Measurements from ENCODE around the gene ZNF664. TPM values are rescaled to one million over a fixed set of nuclear protein-coding genes. Genes with fewer than 3 reads are reported as not detected.

The ZNF664 gene
- total and polyA plus RNA-seq, 2 of the 8 experiments (the other 6 are each of a cell fraction or from before 2014, with no cell fraction given): 22.8 to 51.4 TPM

DNA sequence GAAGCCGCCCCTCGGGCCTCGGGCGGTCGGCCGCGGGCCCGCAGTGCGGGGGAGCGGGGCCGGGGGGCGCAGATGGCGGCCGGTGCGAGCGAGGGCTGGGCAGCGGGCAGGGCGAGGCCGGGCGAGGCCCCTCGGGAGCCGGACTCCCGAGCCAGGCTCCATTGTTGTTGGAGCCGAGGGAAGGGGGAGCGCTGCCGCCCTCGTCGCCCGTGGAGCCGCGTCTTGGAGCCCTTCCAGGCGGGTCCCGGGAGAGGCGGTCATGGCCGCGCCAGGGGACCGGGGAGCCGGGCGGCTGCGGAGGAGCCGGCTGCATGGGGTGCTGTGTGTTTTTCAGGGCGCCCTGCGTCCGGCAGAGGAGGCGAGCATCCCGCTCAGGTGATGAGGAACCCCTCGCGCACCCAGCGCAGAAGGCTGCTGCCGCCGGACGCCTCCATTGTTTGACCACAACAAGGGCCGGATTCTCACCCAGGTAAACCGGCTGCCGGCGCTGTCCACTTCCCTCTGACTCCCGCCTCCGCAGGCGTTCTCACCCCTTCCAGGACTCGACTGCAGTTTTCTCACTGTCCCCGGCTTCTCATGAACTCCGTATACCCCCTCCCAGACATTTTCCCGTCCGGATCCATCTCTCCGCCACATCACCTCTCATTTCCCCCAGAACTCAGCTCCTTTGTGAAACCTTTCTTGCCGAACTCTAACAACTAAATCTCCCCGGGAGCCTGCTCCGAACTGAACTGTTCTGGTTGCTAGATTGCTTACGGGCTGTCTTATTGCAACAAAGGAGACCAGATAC, 732 bp downstream of the ZNF664 start (continued):
- TF ChIP-seq SUZ12 (IDR thresholded peaks at IDR 0.05; ENCODE audit: low read length) (peak; percentile 60; the same call in 1 of the 2 replicates), EGR1 (IDR thresholded peaks at IDR 0.05; ENCODE audit: borderline replicate concordance, low read depth, low read length) (no peak)
